Measurements from ENCODE around the gene MTNR1A. TPM values are rescaled to one million over a fixed set of nuclear protein-coding genes. Genes with fewer than 3 reads are reported as not detected.
"Not testable (repeated sequence)": the region's sequence is repeated elsewhere in the genome, so short reads cannot be mapped to it uniquely, and the experiment has no call there.

The MTNR1A gene
- total RNA-seq, 1 donor from 2014 or later = 0.10 TPM

DNA sequence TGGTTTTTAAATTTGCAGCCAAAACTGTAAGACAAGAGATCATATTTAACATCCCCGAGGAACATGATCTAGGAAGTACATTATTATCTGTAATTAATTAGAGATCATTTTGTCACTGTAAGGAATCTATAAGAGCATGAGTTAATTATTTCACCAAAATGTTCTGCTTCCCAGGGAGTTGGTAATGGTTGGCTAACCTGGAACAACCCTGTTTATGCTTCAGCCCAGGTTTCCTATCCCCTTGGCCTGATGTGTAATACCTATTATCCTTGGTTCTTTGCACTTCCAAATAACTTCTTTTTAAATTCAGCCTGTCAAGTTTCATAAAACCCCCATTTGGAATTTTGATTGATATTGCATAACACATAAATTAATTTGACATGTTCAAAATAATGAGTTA is 6.4 kb upstream of the MTNR1A start:
- DNase-seq (ENCODE audit: low read depth) = peak; percentile 55

GRCh38 chr4:186560647-186561046 is 5.3 kb upstream of the MTNR1A start:
- no peak for DNase-seq (ENCODE audit: low read depth)

DNA sequence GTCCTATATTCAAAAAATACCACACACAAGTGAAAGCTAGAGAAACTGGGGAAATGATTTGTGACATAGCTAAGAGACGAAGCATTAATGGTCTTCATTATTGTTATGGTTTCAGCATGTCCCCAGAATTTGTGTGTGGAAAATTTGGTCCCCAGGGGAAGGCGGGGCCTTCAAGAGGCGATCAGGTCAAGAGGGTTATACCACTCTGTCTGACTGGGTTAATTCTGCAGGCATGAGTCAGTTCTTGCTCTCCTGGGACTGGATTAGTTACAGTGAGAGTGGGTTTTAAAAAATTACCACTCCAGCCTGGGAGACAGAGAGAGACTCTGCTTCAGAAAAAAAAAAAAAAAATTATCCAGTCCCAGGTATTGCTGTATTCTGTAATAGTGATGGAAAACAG is 2.1 kb upstream of the MTNR1A start:
- DNase-seq (ENCODE audit: low read depth) = peak; percentile 40

DNA sequence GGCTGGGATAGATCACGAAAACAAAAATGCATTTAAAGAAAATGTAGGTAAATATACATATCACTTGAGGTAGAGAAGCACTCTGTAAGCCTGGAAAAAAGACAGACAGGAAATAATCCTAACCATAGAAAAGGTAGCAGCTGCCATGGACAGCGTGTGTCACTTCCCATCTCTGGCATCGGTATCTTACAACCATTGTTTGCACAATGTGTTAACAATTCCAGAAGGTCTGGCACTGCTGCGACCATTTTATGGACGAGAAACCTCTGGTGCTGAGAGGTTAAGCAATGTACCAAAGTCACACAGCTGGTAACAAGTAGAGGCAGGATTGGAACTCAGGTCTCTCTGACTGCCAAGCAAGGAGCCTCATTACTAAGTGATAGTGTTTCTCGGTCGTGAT is 1.7 kb upstream of the MTNR1A start:
- no peak for DNase-seq (ENCODE audit: low read depth)

DNA sequence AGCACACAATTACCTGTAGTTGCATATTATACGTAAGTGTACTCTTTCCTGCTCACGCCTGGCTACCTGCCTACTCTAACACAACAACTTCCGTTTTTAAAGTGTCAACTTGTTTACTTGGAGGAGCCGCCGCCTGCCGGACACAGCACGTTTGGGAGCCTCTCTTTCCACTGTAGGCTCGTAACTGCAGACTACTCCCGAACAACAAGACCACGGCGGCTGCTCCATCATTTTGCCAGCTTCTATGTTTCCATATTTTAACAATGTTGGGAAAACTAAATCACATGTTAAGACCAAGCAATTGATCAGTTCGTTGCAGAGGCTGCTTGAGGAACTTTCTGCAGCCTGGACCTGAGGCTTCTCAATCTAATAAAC is 841 bp downstream of the MTNR1A start:
- peak; percentile 40 for DNase-seq (ENCODE audit: low read depth)

DNA sequence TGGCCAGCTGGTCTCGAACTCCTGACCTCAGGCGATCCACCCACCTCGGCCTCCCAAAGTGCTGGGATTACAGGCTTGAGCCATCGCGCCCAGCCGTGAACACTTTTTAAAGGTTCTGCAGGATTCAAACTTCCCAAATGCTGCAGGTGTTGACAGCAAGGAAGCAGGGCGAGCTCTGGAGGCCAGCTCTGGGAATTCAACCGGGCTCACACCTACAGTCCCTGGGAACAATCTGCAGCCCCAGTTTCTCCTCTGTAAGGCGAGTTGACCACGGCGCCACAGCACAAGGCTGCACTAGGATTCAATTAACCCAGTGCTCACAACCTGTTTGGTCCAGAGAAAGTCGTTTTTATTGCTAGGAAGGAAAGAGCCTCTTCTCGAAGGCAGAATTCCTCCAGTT is 1.6 kb downstream of the MTNR1A start:
- no peak for DNase-seq (ENCODE audit: low read depth)

GRCh38 chr4:186551849-186552248 is 3.5 kb downstream of the MTNR1A start:
- DNase-seq (ENCODE audit: low read depth) = no peak

DNA sequence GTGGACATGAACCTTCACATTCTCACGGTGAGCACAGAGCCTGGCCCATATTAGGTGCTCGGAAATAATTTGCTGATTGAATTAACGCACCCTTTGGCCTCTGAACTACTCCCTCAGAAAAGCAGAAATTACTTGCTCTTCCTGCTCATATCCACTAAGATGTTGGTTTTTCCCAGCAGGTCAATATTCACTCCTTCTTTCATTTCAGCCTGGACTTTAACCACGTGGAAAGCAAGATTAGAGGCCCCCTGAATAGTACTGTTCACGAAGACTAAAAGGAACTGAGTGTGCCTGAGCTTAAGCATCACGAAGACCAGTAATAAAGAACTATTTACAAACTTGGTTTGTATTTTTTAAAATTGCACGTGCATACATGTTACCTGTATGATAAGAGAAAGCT is 9.9 kb downstream of the MTNR1A start:
- DNase-seq (ENCODE audit: low read depth) = no peak

DNA sequence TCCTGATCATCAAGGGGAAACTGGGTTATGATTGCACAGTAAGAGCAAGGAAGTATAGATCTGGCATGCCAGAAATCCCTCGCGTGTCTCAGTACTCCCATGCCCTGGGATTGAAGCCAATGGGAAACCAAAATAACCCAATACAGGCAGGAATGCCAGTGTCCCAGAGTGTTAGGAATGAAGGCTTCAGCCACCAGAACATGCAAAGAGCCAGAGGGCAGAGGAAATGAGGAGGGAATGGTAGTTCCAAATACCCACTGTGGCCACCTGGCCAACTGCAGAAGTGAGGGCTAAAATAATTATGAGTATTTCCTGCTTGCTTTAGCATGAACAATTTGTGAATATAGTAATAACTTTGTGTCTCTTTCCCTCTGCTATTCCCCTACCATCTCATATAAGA is 12.2 kb downstream of the MTNR1A start:
- DNase-seq (ENCODE audit: low read depth) = no peak

DNA sequence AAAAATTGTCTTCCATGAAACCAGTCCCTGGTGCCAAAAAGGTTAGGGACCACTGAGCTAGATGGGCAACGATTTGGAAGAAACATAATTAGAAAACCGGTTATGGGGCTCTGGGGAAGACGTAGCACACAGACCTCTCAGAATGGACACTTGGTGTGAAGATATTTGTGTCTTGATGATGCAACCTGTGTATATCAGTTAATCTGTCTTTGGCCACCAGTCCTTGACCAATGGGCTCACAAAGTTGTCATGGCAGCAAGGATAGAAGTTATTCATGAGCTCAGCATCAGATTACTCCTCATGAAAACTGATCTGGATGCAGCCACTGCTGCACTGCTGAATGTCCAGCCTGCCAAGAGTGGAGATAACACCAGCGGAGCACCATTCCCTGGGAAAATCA is 13.6 kb downstream of the MTNR1A start:
- no peak for DNase-seq (ENCODE audit: low read depth)

DNA sequence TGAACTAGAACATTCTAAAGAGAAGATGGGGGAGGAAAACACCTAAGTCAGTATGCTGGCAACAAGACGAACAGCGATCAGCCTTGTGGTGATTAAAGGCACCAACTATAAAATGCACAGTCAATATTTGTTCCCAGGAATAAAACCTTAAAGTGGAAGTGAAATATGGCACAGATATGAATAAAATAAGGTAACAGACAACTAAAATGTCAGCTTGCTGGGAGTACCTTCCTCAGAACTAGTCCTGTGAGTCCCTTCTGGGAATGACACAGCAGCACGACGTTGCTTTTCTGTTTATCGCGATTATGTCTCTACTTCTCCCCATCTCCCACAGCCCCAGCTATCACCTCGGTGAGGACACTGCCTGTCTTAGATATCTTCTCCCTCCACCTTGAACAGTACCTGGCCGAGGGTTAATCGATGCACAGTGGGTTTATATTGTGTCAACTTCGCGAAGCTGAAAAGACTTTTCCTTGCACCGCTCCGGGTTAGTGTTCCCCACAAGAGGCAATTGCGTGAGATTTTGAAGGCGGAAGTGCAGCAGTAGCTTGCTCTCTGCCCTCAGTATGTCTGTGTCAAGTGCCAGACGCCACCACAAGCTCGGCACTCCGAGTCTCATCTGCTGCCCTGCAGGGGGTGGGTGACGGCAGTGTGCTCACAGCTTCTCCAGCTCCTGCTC is 17.4 kb downstream of the MTNR1A start:
- no peak for DNase-seq (ENCODE audit: low read depth)

- DNase-seq (ENCODE audit: low read depth) = no peak
These were observed 19.1 kb downstream of the MTNR1A start for GRCh38 chr4:186536285-186536684.

DNA sequence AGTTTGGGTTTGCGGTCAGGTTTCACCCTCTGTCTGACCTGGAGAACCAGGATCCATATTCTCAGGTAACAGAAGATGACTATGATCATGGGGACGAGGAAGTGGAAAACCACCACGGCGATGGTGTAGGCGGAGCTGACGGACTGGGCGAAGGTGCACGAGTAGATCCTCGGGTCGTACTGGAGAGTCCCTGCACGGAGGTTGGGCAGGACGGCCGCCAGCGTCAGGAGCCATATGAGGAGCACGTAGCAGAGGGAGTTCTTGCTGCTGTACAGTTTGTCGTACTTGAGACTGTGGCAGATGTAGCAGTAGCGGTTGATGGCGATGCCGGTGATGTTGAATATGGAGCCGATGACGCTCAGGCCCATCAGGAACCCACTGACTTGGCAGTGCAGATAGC is 21.3 kb downstream of the MTNR1A start:
- no peak for DNase-seq (ENCODE audit: low read depth)

DNA sequence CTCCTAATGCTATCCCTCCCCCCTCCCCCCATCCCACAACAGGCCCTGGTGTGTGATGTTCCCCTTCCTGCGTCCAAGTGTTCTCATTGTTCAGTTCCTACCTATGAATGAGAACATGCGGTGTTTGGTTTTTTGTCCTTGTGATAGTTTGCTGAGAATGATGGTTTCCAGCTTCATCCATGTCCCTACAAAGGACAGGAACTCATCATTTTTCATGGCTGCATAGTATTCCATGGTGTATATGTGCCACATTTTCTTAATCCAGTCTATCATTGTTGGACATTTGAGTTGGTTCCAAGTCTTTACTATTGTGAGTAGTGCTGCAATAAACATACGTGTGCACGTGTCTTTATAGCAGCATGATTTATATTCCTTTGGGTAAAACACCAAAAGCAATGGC is 31.4 kb downstream of the MTNR1A start:
- DNase-seq (ENCODE audit: low read depth) = not testable (repeated sequence)

- DNase-seq (ENCODE audit: low read depth) = no peak
These were observed 39.1 kb downstream of the MTNR1A start for GRCh38 chr4:186516287-186516686.

DNA sequence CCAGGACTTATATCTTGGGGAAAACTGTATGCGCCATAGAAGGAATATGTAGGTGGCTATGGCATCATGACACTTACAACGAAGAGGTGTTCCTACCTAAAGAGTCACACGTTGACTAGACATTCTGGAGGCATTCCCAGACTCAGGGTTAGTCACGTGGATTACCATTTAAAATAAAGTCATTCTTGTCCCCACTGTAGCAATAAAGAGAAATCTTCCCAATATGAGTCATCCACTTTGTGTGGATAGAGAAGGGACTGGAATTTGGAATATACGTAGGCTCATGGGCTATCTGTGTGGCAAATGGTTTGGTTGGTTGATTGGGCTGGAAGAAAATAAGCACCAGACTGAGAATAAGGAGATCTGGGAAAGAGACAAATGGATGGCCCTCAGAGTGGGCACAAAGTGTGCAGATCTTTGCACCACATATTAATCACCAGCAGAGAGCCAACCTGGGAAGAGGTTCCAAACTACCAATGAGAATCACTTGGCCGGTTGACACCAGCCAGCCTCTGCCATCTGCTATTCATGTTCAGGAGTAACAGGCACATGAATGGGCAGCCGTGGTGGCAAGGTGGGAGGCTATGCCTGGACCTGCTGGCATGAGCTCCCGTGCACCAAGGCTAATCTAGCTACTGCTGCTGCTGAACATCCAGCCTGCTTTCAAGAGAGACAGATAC is 41.0 kb downstream of the MTNR1A start:
- no peak for DNase-seq (ENCODE audit: low read depth)

GRCh38 chr4:186504771-186505170 is 50.6 kb downstream of the MTNR1A start:
- DNase-seq (ENCODE audit: low read depth) = not testable (repeated sequence)

DNA sequence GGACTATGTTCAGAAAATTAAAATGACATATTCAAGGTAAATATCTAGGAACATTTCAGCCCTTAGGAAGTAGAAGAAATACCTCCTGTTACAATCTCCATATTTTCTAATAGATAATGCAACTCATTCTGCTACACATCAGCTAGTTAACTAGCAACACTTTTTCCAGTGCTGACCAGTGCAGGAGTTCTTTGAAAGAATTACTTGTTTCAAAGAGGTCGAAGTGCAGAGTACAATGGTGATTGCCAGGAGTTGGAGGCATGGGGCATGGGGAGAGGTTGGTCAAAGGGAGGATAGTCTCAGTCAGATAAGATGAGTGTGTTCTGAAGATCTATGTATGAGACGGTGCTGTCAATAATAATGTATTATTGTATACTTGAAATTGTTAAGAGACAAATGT is 53.1 kb downstream of the MTNR1A start:
- no peak for DNase-seq (ENCODE audit: low read depth)

GRCh38 chr4:186501554-186501953 is 53.8 kb downstream of the MTNR1A start:
- no peak for DNase-seq (ENCODE audit: low read depth)

GRCh38 chr4:186500721-186501304 is 54.6 kb downstream of the MTNR1A start:
- no peak for DNase-seq (ENCODE audit: low read depth)

DNA sequence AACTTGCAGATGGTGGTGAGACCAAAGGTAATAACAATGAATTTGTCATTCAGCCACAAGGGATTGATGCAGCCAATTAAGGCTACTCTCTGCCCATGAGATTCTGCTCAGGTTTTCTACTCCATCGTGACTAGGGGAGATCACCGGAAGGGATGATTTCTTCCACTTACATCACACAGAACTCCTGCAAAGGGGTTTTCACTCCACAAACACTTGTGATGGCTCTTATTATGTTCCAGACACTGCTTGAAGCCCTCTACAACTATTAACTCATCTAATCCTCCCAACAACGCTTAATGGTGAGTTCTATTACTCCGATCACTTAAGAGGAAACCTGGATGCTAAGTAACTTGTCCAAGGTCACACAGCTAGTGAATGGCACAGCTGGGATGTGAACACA is 55.9 kb downstream of the MTNR1A start:
- no peak for DNase-seq (ENCODE audit: low read depth)

DNA sequence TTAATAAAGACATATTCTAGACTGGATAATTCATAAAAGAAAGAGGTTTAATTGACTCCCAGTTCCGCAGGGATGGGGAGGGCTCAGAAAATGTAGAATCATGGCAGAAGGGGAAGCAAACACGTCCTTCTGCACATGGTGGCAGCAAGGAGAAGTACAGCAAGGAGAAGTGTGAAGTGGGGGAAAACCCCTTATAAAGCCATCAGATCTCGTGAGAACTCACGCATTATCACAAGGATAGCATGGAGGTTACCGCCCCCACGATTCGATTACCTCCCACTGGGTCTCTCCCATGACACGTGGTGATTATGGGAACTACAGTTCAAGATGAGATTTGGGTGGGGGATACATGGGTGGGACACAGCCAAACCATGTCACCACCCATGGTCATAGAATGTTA is 58.3 kb downstream of the MTNR1A start:
- DNase-seq (ENCODE audit: low read depth) = no peak

DNA sequence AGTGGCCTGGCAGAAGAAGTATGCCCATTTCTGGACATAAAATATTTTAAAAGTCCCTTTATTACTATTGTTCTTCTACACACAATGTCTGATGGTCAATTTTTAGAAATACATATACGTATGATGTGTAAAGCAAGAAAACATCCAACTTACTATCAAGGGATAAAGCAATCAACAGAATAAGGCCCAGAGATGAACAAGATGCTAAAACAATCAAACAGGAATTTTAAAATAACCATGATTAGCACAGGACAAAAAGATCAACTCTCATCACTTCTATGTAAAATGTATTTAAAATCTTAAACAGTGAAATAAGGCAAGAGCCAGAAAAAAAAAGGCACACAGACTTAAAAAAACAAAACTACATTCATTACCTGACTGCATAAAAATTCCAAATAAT is 60.9 kb downstream of the MTNR1A start:
- DNase-seq (ENCODE audit: low read depth) = no peak

GRCh38 chr4:186487726-186488125 is 67.6 kb downstream of the MTNR1A start:
- no peak for DNase-seq (ENCODE audit: low read depth)
